ENCODE data around the gene ASPM. TPM values are rescaled to one million over a fixed set of nuclear protein-coding genes. Genes with fewer than 3 reads are reported as not detected.
"Not testable (repeated sequence)": the region's sequence is repeated elsewhere in the genome, so short reads cannot be mapped to it uniquely, and the experiment has no call there.

The ASPM gene
- total RNA-seq, 1 donor, result 52.4 TPM

DNA sequence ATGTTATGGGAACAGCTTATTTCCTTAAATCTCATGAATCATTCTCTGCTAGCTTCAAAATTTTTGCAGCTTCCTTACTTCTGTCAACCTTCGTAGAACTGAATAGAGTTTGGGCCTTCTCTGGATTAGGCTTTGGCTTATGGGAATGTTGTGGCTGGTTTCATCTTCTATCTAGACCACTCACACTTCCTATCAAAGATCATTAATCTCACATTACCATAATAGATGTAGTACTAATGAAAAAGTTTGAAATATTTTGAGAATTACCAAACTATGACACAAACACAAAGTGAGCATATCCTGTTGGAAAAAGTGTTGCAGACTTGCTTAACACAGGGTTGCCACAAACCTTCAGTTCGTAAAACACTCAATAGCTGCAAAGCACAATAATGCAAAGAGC, 30.3 kb downstream of the ASPM start:
- TF ChIP-seq CTCF (IDR thresholded peaks at IDR 0.05; ENCODE audit: insufficient read depth, low read length), result no peak
- H3K4me3 ChIP-seq (ENCODE audit: low read depth, low read length), result no peak overlapping the region
- no peak for DNase-seq (ENCODE audit: low read depth)

DNA sequence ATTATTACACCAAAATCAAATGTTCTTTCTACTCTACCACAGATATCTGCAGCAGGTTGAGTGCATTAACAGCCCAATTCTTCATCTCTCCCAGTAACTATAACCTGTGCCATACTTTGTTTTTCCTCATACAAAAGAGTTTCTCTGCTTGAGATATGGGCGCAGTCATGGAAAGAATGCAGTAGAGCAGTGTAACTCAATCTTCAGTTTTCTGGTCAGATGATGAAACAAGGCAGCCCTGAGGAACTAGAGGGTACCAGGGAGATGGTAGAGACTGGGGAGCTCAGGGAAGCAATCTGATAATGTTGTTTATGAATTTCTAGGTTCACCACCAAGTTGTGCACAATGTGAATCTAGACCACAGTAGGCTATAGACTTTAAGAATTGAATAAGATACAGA, 39.6 kb downstream of the ASPM start:
- H3K4me3 ChIP-seq (ENCODE audit: low read depth, low read length), result no peak overlapping the region
- no peak for TF ChIP-seq CTCF (IDR thresholded peaks at IDR 0.05; ENCODE audit: insufficient read depth, low read length)
- DNase-seq (ENCODE audit: low read depth), result no peak

GRCh38 chr1:197103300-197103699, 43.2 kb downstream of the ASPM start:
- H3K4me3 ChIP-seq (ENCODE audit: low read depth, low read length), result no peak overlapping the region
- peak; percentile 45 for DNase-seq (ENCODE audit: low read depth)
- TF ChIP-seq CTCF (IDR thresholded peaks at IDR 0.05; ENCODE audit: insufficient read depth, low read length), result no peak

- DNase-seq (ENCODE audit: low read depth), result no peak
- TF ChIP-seq CTCF (IDR thresholded peaks at IDR 0.05; ENCODE audit: insufficient read depth, low read length), result no peak
- no peak overlapping the region for H3K4me3 ChIP-seq (ENCODE audit: low read depth, low read length)
These were observed 44.5 kb downstream of the ASPM start for GRCh38 chr1:197101978-197102377.

DNA sequence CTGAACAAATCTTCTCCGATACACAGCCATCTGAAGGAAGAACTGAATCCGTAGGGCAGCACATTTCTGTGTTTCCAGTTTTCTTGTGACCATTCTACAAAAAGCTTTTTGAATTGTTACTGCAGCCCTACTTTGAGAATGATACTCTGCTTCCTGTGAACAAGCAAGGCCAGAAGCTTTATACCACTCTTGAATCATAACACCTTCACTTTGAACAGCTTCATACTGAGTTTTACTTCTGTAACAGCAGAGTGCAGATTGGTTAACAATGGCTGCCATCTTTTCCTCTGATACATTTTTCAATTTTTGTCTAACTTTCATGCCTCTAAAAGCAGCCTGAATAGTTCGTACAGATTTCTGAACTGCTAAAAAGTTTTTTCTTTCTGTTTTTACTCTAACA, 45.8 kb downstream of the ASPM start:
- TF ChIP-seq CTCF (IDR thresholded peaks at IDR 0.05; ENCODE audit: insufficient read depth, low read length), result no peak
- H3K4me3 ChIP-seq (ENCODE audit: low read depth, low read length), result no peak overlapping the region

GRCh38 chr1:197099444-197099843, 47.0 kb downstream of the ASPM start:
- no peak for TF ChIP-seq CTCF (IDR thresholded peaks at IDR 0.05; ENCODE audit: insufficient read depth, low read length)
- peak; percentile 56 for DNase-seq (ENCODE audit: low read depth)
- no peak overlapping the region for H3K4me3 ChIP-seq (ENCODE audit: low read depth, low read length)

More for the DNA sequence above, 45.8 kb downstream of the ASPM start:
- DNase-seq (ENCODE audit: low read depth), result peak; percentile 10

DNA sequence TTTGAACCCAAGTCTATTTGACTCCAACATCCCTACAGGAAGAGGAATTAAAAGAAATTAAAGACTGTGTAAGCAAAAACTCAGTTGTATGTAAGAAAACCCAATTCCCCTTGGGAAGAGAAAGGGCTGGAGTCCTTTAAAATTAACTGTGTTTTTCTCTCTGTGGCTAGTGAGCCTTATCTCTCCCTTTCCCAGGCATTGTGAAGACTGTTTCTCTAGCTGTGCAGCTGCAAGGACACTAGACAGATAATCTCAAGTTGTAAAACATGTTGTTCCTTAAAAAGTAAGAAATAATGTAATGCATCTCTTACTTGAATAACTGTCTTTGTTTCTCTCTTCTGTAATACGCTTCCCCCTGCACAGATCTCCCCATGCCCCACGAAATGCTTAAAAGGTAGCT, 49.5 kb downstream of the ASPM start:
- H3K4me3 ChIP-seq (ENCODE audit: low read depth, low read length), result not testable (repeated sequence)

More for the DNA sequence above, 49.5 kb downstream of the ASPM start:
- DNase-seq (ENCODE audit: low read depth), result not testable (repeated sequence)

Data from fibroblast of the aortic adventitia (primary cell).